D721Med (cell line): Measurements from ENCODE around the gene RSF1.

Experiments
- DNase-seq: peaks from one replicate; pipeline ENCODE4 v3.0.0; 2011; ENCODE audit warnings: low spot score; ENCODE audit not compliant: insufficient read length
- FAIRE-seq: peaks from 2 replicates; lab custom pipeline; 2011; peaks lifted over from hg19 to GRCh38; lab: Jason Lieb, UNC
- TF ChIP-seq, protein P1 (sequence below): IDR thresholded peaks from 2 replicates; pipeline ENCODE4 v1.5.1; 2012; ENCODE audit warnings: mild to moderate bottlenecking, control low read depth; ENCODE audit not compliant: insufficient read depth; ENCODE audit errors: missing control alignments

RSF1 gene

DNA sequence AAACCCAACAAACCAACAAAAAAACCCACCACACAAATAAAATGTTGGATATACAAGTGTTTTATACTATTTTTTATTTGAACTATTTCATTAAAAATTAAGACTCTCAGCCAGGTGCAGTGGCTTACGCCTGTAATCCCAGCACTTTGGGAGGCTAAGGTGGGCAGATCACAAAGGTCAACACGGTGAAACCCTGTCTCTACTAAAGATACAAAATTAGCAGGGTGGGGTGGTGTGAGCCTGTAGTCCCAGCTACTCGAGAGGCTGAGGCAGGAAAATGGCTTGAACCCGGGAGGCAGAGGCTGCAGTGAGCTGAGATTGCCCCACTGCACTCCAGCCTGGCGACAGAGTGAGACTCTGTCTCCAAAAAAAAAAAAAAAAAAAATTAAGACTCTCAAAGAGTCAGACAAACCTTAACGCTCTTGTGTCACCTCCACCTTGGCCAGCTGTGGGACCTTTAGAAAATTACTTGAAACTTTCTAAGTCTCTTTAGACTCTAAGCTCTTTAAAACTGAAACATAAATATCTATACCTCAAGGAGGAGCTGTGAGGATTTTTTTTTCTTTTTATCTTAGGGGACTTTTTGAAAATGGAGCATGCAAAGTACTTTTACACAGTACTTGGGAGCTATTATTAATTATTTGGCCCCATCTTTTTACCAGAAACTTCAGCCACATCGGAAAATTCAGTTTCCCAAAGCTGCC is 114.5 kb downstream of the RSF1 start:
- no peak for DNase-seq
- no peak for FAIRE-seq
- TF ChIP-seq, protein P1, sequence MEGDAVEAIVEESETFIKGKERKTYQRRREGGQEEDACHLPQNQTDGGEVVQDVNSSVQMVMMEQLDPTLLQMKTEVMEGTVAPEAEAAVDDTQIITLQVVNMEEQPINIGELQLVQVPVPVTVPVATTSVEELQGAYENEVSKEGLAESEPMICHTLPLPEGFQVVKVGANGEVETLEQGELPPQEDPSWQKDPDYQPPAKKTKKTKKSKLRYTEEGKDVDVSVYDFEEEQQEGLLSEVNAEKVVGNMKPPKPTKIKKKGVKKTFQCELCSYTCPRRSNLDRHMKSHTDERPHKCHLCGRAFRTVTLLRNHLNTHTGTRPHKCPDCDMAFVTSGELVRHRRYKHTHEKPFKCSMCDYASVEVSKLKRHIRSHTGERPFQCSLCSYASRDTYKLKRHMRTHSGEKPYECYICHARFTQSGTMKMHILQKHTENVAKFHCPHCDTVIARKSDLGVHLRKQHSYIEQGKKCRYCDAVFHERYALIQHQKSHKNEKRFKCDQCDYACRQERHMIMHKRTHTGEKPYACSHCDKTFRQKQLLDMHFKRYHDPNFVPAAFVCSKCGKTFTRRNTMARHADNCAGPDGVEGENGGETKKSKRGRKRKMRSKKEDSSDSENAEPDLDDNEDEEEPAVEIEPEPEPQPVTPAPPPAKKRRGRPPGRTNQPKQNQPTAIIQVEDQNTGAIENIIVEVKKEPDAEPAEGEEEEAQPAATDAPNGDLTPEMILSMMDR = no peak

DNA sequence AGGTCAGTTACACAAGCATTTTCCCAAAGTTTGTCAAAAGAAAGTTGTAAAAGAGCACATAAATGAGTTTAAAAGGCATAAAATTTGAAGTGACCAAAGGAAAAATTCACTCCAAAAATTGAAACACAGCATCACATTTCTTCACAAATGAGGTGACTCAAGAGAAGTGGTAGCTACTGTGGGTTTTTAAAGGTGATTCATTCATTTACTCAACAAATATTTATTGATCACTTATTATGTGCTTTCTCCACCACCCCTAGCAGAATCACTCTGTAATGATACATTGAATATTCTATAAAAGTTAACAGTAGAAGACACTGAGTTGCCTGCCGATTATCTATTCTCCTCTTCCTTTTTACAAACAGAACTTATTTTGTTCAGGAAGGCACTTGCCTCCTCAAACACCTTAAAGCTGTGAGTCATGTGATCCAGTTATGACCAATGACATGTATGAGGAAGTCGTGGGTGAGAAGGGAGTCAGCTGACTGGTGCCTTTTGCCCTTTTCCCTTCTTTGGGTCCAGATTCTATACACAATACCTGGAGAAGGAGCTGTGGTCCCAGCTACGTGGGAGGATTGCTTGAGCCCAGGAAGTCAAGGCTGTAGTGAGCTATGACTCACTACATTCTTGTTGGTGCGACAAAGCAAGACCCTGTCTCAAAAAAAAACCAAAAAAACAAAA is 115.2 kb downstream of the RSF1 start:
- TF ChIP-seq, protein P1 = no peak
- no peak for DNase-seq

DNA sequence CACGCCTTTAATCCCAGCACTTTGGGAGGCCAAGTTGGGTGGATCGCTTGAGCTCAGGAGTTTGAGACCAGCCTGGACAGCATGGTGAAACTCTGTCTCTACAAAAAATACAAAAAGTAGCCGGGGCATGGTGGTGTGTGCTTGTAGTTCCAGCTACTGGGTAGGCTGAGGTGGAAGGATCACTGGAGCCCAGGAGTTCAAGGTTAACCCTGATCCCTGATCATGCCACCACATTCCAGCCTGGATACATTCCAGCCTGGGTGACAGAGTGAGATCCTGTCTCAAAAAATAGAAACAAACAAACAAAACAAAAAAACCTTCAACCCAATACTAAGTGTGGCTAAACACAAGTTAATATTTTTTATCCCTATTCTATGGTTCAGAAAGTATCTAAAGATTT is 116.5 kb downstream of the RSF1 start:
- FAIRE-seq (no peak), DNase-seq (no peak)
- TF ChIP-seq, protein P1 = no peak

More for the DNA sequence above, 115.2 kb downstream of the RSF1 start:
- no peak for FAIRE-seq

DNA sequence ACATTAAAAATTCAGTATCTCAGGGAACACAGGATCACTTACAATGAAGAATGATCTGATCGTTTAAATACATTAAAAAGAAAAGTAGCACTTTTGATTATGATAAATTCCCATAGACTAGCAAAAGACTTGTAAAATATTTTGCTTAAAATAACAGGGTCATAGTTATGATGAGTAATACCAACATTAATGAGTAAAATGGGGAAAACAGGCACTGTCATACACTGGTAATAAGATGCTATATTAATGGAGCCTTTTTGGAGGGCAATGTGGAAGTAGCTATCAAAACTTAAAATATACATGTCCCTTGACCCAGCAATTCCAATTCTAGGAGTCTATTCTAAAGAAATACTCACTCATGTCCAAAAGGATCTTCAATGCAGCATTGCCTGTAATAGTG is 121.1 kb downstream of the RSF1 start:
- TF ChIP-seq, protein P1 = no peak
- FAIRE-seq (no peak), DNase-seq (no peak)

DNA sequence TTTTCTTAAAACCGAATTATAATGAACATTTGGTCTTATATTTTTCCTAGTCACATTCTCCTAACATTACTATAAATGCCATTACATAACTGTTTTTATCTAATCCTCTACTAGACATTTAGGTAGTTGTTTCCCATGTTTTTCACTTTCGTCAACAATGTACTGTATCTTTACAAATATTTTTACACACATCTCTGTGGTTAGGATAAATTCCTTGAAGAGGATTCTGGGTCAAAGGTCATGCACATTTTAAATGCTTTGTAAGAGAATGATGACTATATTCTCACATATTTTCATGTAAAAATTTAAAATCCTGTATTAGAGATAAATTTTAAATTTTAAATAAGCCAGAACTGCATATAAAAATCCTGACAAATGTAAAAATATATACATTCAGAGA is 121.6 kb downstream of the RSF1 start:
- DNase-seq (no peak), FAIRE-seq (no peak)
- TF ChIP-seq, protein P1 = no peak

DNA sequence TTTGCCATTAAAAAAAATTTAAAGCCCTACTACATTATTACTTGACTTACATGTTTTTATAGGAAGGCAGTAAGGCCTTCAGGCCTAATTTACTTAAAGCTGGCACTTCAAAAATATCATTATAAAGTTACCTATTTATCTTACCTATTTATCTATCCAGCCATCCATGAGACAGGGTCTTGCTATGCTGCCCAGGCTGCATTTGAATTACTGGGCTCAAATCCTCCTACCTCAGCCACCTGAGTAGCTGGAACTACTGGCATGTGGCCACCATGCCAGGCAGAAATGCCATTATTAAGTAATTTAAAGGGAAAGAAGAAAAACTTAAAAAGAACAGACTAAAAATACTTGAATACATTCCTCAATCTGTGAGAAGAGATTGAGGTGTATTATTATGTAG is 122.7 kb downstream of the RSF1 start:
- FAIRE-seq = no peak
- no peak for DNase-seq
- TF ChIP-seq, protein P1 = no peak

DNA sequence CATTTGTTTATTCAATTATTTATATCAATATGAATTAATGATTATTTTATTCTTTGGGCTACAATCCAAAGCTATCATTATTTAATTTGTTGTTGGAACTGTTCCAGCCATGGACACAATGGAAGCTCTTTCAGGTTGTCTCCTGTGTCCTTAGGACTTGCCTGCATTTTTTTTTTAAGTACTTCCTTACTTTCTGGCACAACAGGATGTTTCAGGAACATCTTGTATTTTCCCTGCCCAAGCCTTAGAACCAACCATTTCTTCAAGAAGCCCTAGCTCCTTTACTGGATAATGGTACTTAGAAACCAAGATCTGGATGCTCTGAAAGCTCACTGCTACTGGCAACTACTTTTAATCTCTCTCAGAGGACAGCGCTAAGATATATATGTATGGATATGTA is 125.1 kb downstream of the RSF1 start:
- FAIRE-seq (peak; percentile 11), DNase-seq (no peak)
- TF ChIP-seq, protein P1 = no peak
